Measurements from ENCODE around the gene FAM47E. TPM values are rescaled to one million over a fixed set of nuclear protein-coding genes. Genes with fewer than 3 reads are reported as not detected.

Gene FAM47E
- total and polyA plus RNA-seq, 2 of the 8 experiments (the other 6 are each of a cell fraction or from before 2014, with no cell fraction given): 1.3 to 1.4 TPM

- TF ChIP-seq E2F6 (IDR thresholded peaks at IDR 0.05): peak; percentile 82; the same call in 1 of the 2 replicates
- no peak for TF ChIP-seq BCL11A (IDR thresholded peaks at IDR 0.05; ENCODE audit: low read depth in 2 of 2, low read length in 2 of 2)
- peak; percentile 87 for TF ChIP-seq MAX (IDR thresholded peaks at IDR 0.05)
- no peak overlapping the region for H3K14ac ChIP-seq (ENCODE audit: insufficient read length)
- FAIRE-seq (no peak), DNase-seq (ENCODE audit: low read depth in 1 of 2, low spot score in 2 of 2) (no peak)
- no peaks in the 10 kb centered on the region for H3K79me2 ChIP-seq (ENCODE audit: control insufficient read depth in 1 of 2, insufficient read depth in 2 of 2, low read length in 2 of 2)
- POLR2A ChIA-PET (ENCODE audit: partially characterized antibody): interaction anchor here (0.9 to 1.9 kb wide), 6 partner anchors 10 to 103 kb away, joined by 3 to 5 read pairs (median 3); partner anchors contain the start of genes NUP54 and SCARB2
- 0 out of 2 replicates have a peak overlapping the region, but pooled peaks have one; percentile 18 for H2BK5ac ChIP-seq (ENCODE audit: low read depth, low read length)
- peak overlapping the region; percentile 78 to 88 for H3K4me2 ChIP-seq (ENCODE audit: insufficient read depth in 1 of 2, low read depth in 2 of 2, low read length in 2 of 2)
- 44% methylated on average over 6 of the region's 6 CpGs; no CpG with 5 or more reads in 1 of the 2 experiments for WGBS, 2 experiments (ENCODE audit: extremely low coverage in 1 of 2, insufficient coverage in 1 of 2, insufficient read length in 1 of 2, insufficient replicate concordance in 2 of 2, low coverage in 1 of 2, low lambda C conversion rate in 2 of 2, missing lambda C conversion rate in 1 of 2)
- H2BK20ac ChIP-seq (ENCODE audit: low read length): no peak overlapping the region
- no peak overlapping the region for H3K4ac ChIP-seq (replicated peaks; ENCODE audit: insufficient read length, low read depth, low read length)
- H3K36me3 ChIP-seq (ENCODE audit: control insufficient read depth in 2 of 4, insufficient read depth in 4 of 4, low read length in 3 of 4): no peaks in the 10 kb centered on the region
- no peak overlapping the region for H2BK15ac ChIP-seq (ENCODE audit: low read length)
- no peak overlapping the region for H3K23ac ChIP-seq (ENCODE audit: insufficient read length)
- no peak overlapping the region for H3K56ac ChIP-seq (replicated peaks; ENCODE audit: insufficient read length, low read depth, low read length)
- peaks cover 4% of the 10 kb centered on the region; the same call in 1 of the 2 replicates for H3K23me2 ChIP-seq (ENCODE audit: low read depth, low read length)
- H3K27ac ChIP-seq (ENCODE audit: low read depth, low read length): no peak overlapping the region
- H3K79me1 ChIP-seq (ENCODE audit: low read depth, low read length): no peaks in the 10 kb centered on the region
- H4K8ac ChIP-seq (ENCODE audit: extremely low read depth, insufficient read depth, low read length): no peak overlapping the region
- peak overlapping the region; percentile 89 for H2AFZ ChIP-seq (ENCODE audit: low read length)
- no peaks in the 10 kb centered on the region for H3K9me3 ChIP-seq (ENCODE audit: insufficient read depth in 2 of 2, low read depth in 1 of 2, low read length in 1 of 2)
- H3K9ac ChIP-seq (replicated peaks in 1 of 4; ENCODE audit: extremely low read depth in 1 of 4, low read depth in 3 of 4, low read length in 3 of 4): peak overlapping the region in 2 of 4 experiments; percentile 14 to 56; a peak in 3 of 7 replicates
- peak overlapping the region; percentile 60; the same call in 1 of the 2 replicates for H2BK12ac ChIP-seq (ENCODE audit: low read depth, low read length)
- CTCF ChIA-PET (ENCODE audit: partially characterized antibody): interaction anchor here (0.5 to 5.8 kb wide), 4 partner anchors 44 to 126 kb away, joined by 3 to 44 read pairs (median 6); no protein-coding TSS in a partner anchor
- no peak overlapping the region for H3K18ac ChIP-seq (ENCODE audit: extremely low read depth, low read length)
- H3K4me1 ChIP-seq (replicated peaks in 1 of 4; ENCODE audit: control insufficient read depth in 3 of 4, insufficient read depth in 4 of 4, low read length in 3 of 4): peaks cover 0 to 3% (median 3%) of the 10 kb centered on the region in 4 experiments; a peak in 6 of 7 replicates
- no peaks in the 10 kb centered on the region for H4K20me1 ChIP-seq (replicated peaks in 1 of 2; ENCODE audit: control insufficient read depth in 1 of 2, insufficient read depth in 2 of 2, low read length in 2 of 2)
- H4K5ac ChIP-seq (ENCODE audit: insufficient read length, low read depth, low read length): no peak overlapping the region
- no peak overlapping the region for H2AK5ac ChIP-seq (ENCODE audit: low read depth, low read length)
- H2BK120ac ChIP-seq (replicated peaks; ENCODE audit: low read depth, low read length): no peak overlapping the region
- H3K4me3 ChIP-seq (ENCODE audit: extremely low read depth in 1 of 4, insufficient read depth in 2 of 4, low read depth in 3 of 4, low read length in 4 of 4): peak overlapping the region; percentile 52 to 64 (median 53); a peak in 7 of 8 replicates
- peaks cover 0 to 6% (median 2%) of the 10 kb centered on the region in 4 experiments; a peak in 3 of 7 replicates for H3K27me3 ChIP-seq (replicated peaks in 1 of 4; ENCODE audit: control insufficient read depth in 3 of 4, extremely low read depth in 1 of 4, insufficient read depth in 3 of 4, low read length in 3 of 4)
- no peak overlapping the region for H4K91ac ChIP-seq (replicated peaks; ENCODE audit: insufficient read length, low read length)
Observed at GRCh38 chr4:76250962-76251361, 559 bp upstream of the FAM47E start.

All from H1 (cell line).